ENCODE results near the gene DENND2A. TPM values are rescaled to one million over a fixed set of nuclear protein-coding genes. Genes with fewer than 3 reads are reported as not detected.
A peak's percentile ranks its signal among the peaks of the same experiment; 100 is the strongest.

Gene DENND2A
- total RNA-seq, 1 donor from 2014 or later: 25.4 TPM

GRCh38 chr7:140685407-140686087 is 44.9 kb upstream of the DENND2A start:
- no peak overlapping the region for H3K27ac Mint-ChIP-seq
- no peaks in the 10 kb centered on the region for H3K9me3 Mint-ChIP-seq
- TF ChIP-seq CTCF (conservative IDR thresholded peaks at IDR 0.05): no peak
- H3K36me3 Mint-ChIP-seq: peaks cover 16% of the 10 kb centered on the region
- H3K4me3 Mint-ChIP-seq: no peak overlapping the region
- no peaks in the 10 kb centered on the region for H3K4me1 Mint-ChIP-seq (ENCODE audit: unreplicated experiment)
- no peak for DNase-seq (ENCODE audit: extremely low spot score, unreplicated experiment)
- no peaks in the 10 kb centered on the region for H3K27me3 Mint-ChIP-seq

- no peaks in the 10 kb centered on the region for H3K4me1 Mint-ChIP-seq (ENCODE audit: unreplicated experiment)
- no peaks in the 10 kb centered on the region for H3K27me3 Mint-ChIP-seq
- H3K36me3 Mint-ChIP-seq: peaks cover 17% of the 10 kb centered on the region
- TF ChIP-seq CTCF (conservative IDR thresholded peaks at IDR 0.05): no peak
- no peak overlapping the region for H3K4me3 Mint-ChIP-seq
- H3K27ac Mint-ChIP-seq: no peak overlapping the region
- H3K9me3 Mint-ChIP-seq: no peaks in the 10 kb centered on the region
- DNase-seq (ENCODE audit: extremely low spot score, unreplicated experiment): peak; percentile 62
Measured at GRCh38 chr7:140684066-140684950, 43.7 kb upstream of the DENND2A start.

- no peak for TF ChIP-seq CTCF (conservative IDR thresholded peaks at IDR 0.05)
- H3K27me3 Mint-ChIP-seq: no peaks in the 10 kb centered on the region
- no peaks in the 10 kb centered on the region for H3K9me3 Mint-ChIP-seq
- no peak overlapping the region for H3K4me3 Mint-ChIP-seq
- no peak for DNase-seq (ENCODE audit: extremely low spot score, unreplicated experiment)
- H3K4me1 Mint-ChIP-seq (ENCODE audit: unreplicated experiment): no peaks in the 10 kb centered on the region
- peaks cover 21% of the 10 kb centered on the region for H3K36me3 Mint-ChIP-seq
- no peak overlapping the region for H3K27ac Mint-ChIP-seq
Measured at GRCh38 chr7:140683657-140684056, 43.0 kb upstream of the DENND2A start.

GRCh38 chr7:140681766-140682165 is 41.2 kb upstream of the DENND2A start:
- peaks cover 30% of the 10 kb centered on the region for H3K36me3 Mint-ChIP-seq
- no peaks in the 10 kb centered on the region for H3K27me3 Mint-ChIP-seq
- H3K9me3 Mint-ChIP-seq: no peaks in the 10 kb centered on the region
- no peak overlapping the region for H3K4me3 Mint-ChIP-seq
- no peak for TF ChIP-seq CTCF (conservative IDR thresholded peaks at IDR 0.05)
- no peaks in the 10 kb centered on the region for H3K4me1 Mint-ChIP-seq (ENCODE audit: unreplicated experiment)
- H3K27ac Mint-ChIP-seq: no peak overlapping the region
- no peak for DNase-seq (ENCODE audit: extremely low spot score, unreplicated experiment)

GRCh38 chr7:140680886-140681285 is 40.3 kb upstream of the DENND2A start:
- Mint-ChIP-seq H3K36me3 (peaks cover 30% of the 10 kb centered on the region), H3K4me1 (ENCODE audit: unreplicated experiment) (no peaks in the 10 kb centered on the region), H3K9me3 (no peaks in the 10 kb centered on the region), H3K4me3 (no peak overlapping the region), H3K27me3 (no peaks in the 10 kb centered on the region), H3K27ac (no peak overlapping the region)
- no peak for DNase-seq (ENCODE audit: extremely low spot score, unreplicated experiment)
- no peak for TF ChIP-seq CTCF (conservative IDR thresholded peaks at IDR 0.05)
